ENCODE measurements around the gene SNX32.
"Not testable (repeated sequence)": the region's sequence is repeated elsewhere in the genome, so short reads cannot be mapped to it uniquely, and the experiment has no call there.

The SNX32 gene

GRCh38 chr11:65829459-65829858 is 4.3 kb upstream of the SNX32 start:
- DNase-seq: no peak

DNA sequence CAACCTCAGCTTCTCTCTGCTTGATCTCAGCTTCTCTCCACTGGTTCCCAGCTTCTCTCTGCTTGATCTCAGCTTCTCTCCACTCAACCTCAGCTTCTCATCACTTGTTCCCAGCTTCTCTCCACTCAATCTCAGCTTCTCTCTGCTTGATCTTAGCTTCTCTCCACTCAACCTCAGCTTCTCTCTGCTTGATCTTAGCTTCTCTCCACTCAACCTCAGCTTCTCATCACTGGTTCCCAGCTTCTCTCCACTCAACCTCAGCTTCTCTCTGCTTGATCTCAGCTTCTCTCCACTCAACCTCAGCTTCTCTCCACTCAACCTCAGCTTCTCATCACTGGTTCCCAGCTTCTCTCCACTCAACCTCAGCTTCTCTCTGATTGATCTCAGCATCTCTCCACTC is 1.5 kb upstream of the SNX32 start:
- DNase-seq: not testable (repeated sequence)

- DNase-seq: no peak
Measured at GRCh38 chr11:65834202-65834601, 439 bp downstream of the SNX32 start.

DNA sequence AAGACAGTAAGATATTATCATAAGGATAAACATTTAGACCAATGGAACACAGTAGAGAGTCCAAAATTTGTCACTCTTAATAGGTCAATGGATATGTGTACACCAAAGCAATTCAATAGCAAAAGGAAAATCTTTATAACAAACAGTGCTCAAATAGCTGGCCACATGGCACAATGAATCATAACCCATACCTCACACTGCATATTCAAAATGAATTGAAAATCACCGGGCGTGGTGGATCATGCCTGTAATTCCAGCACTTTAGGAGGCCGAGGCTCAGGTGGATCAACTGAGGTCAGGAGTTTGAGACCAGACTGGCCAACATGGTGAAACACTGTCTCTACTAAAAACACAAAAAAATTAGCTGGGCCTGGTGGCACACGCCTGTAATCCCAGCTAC is 8.4 kb downstream of the SNX32 start:
- no peak for DNase-seq

DNA sequence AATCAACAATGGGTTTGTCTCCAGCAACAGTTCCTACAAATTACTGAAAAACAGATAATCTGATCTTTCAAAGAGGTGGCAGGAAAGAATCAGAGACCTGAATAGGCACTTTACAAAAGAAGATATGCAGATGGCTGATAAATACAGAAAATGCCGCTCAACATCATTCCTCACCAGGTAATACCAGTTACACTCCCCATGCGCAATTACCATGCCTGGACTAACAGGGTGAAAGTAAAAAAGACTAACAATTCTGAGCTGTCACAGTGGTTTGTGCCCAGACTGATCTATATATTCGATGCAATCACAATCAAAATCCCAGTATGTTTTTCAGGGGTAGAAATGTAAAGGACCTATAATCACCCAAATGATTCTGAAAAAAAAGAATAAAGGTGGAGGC is 10.0 kb downstream of the SNX32 start:
- no peak for DNase-seq

GRCh38 chr11:65844231-65844872 is 10.6 kb downstream of the SNX32 start:
- no peak for DNase-seq

DNA sequence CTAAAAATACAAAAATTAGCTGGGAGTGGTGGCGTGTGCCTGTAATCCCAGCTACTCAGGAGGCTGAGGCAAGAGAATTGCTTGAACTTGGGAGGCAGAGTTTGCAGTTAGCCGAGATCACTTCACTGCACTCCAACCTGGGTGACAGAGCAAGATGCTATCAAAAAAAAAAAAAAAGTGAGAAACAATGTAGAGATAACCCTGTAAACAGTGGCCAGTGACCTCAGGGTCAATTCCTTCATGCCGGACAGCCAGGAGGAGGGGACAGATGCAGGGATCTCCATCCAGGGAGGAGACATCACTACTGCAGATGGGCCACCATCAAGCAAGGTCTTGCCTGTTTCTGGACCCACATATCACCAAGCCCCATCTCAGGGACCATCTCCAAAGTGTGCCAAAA is 14.0 kb downstream of the SNX32 start:
- DNase-seq: no peak

DNA sequence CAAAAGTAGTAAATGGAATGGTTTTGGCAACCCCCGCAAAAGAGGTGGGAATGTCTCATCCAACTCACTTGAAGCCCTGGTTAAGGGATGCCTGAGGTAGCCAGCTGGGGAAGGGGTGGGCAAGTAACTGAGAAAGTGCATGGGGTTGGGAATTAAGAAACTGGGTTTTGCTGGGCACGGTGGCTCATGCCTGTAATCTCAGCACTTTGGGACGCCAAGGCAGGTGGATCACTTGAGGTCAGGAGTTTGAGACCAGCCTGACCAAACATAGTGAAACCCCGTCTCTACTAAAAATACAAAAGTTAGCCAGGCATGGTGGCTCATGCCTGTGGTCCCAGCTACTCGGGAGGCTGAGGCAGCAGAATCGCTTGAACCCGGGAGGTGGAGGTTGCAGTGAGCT is 14.9 kb downstream of the SNX32 start:
- DNase-seq: not testable (repeated sequence)

GRCh38 chr11:65849366-65849765 is 15.6 kb downstream of the SNX32 start:
- DNase-seq: no peak

- DNase-seq: no peak
Measured at GRCh38 chr11:65849771-65850216, 16.0 kb downstream of the SNX32 start.

DNA sequence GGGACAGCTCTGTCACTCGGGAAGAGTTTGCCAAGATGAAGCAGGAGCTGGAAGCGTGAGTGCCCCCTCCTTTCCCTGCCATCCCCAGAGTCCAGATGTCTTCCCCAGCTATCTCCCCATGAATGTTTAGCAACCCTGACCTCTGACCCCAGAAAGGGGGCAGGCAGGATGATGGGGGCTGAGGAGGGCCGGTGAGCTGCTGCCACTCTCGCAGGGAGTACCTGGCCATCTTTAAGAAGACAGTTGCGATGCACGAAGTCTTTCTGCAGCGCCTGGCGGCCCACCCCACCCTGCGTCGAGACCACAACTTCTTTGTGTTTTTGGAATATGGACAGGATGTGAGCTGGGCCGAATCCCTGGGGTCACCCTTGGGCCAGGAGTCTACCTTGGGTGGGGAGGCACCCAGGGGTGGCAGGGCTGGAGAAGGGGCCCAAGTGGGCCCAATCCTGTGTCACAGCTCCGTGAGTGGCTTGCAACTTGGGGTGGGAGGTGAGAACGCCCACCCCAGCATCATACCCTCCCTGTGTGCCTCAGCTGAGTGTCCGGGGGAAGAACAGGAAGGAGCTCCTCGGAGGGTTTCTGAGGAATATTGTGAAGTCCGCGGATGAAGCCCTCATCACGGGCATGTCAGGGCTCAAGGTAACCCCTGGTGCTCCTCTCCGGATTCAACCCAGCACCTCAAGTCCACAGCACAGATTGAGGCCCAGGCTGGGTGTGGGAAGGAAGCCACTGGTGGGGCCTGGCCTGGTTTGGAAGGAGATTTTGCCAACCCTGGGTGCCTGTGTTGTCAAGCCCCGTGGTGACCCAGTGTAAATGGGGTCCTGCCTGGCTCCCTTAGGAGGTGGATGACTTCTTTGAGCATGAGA is 16.7 kb downstream of the SNX32 start:
- DNase-seq: no peak

GRCh38 chr11:65851083-65851579 is 17.4 kb downstream of the SNX32 start:
- DNase-seq: no peak

GRCh38 chr11:65851811-65852507 is 18.2 kb downstream of the SNX32 start:
- no peak for DNase-seq

DNA sequence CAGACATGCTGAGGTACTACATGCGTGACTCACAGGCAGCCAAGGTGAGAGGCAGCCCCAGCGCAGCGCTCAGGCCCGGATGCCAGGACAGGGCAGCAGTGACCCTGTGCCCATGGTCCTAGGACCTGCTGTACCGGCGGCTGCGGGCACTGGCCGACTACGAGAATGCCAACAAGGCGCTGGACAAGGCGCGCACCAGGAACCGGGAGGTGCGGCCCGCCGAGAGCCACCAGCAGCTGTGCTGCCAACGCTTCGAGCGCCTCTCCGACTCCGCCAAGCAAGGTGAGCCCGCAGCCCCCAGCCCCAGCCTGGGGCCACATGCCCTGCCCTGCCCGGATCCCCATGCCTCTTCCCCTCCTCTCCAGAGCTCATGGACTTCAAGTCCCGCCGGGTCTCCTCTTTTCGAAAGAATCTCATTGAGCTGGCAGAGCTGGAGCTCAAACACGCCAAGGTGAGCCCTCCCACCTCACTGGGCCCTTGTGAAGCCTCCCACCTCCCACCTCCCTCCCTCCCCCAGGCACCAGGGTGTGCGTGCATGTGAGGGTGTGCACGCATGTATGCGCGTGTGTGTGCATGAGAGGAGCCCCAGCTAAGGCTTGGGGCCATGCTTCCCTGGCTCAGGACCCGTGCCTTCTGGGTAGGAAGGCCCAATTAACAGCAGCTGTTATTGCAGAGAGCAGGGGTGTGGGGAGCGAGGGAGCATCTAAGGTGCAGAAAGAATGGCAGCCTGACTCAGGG is 18.9 kb downstream of the SNX32 start:
- no peak for DNase-seq

DNA sequence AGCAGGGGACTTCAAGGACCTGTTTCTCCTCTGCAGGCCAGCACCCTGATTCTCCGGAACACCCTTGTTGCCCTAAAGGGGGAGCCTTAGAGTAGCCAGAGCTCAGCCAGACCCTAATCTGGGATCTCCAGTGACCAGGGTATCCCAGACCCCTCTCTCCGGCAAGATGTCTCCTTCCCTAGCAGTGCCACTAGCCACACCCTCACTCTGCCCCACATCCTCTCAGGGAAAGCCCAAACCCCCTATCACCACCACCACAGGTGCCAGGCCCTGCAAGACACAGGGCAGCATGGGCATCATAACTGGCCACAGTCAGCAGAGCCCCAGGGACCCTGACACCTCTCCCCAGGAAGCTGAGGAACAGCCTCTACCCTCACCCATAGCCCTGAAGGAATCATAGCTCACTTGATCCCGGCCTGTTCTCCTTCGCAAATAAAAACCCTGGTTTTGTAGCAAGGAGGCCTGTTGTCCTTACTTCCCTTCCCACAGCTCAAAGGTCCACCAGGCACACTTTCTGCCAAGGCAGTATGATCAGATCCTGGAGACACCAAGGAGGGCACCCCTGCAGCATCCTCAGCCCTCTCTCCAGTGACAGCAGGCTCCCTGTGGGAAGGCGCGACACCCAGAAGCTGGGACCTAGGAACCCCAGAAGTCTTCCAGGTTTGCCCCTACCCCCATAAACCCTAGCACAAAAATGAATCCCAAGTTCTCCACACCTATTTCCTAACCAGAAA is 19.6 kb downstream of the SNX32 start:
- no peak for DNase-seq

DNA sequence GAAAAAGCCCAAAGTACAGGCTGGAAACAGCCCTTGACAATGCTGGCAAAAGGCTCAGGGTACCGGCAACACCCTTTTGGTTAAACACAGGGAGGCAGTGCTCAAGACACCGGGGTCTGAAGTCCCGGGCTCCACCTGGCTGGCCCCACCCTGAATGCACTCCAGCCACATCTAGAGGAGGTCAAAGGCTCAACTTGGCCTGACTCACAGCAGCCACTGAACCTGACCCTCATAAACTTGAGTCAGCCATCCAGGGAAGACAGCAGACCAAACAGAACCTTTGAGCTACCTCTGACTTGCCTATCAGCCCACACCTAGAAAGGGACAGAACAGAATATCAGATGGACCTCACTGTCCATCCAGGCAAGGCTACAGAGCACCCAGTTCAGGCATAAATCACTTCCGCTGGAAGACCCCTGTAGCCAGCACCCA is 20.4 kb downstream of the SNX32 start:
- no peak for DNase-seq

DNA sequence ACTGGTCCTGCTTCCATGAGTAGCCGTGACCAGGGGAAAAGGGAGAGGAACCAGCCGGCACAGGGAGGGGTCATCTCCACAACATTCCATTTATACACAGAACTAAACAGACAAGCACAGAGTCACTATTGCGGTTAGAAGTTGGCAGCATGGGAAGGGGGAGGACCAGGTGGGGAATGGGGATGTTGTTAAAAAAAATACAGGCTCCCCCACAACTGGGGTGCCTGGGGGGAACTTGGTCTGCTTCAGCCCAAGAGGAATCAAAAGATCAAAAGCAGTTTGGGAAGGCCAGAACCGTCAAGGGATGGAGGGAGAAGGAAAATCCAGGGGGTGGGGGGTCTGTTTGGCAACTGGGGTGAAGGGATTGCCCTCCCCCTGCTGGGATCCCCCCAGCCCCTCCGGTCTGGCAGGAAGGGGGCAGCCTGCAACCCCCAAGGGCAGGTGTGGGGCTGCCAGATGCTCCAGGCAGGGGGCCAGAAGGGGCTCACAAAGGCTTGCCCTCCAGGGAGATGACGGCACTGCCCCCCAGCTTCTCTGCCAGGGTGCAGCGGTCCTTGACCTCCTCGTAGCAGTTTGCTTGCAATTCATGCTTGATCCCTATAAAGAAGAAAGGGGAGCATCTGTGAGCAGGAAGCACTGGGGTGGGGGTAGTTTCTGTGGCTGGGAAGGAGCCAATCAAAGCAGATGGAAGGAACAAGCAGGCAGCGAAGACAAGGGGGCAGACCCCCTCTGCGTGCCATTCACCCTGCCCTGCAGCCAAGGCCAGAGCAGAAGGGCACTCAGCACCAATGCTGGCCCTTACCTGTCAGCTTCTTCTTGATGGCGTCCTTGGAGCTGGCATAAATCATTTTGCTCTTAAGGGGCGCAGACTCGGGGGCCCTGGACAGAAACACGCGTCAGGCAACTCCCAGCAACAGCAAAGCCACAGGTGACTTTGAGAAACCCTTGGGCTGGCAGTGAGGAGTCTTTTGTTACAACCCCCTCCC is 21.4 kb downstream of the SNX32 start:
- DNase-seq: no peak

DNA sequence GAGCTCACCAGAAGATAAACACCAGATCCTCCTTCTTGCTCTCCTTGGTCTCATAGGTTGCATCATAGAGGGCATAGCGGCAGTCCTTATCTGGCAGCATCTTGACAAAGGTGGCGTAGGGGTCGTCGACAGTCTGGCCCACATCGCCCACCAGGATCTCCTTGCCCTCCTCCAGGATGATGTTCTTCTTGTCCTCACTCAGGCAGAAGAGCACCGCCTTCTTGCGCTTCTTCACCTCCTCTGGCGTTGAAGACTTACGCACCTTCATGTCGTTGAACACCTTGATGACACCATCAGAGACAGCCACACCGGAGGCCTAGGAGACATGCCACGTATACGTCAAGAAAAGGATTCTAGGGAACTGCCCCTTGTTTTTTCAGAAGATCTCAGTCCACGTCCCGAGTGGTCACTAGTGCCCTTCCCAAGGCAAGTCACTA is 22.2 kb downstream of the SNX32 start:
- DNase-seq: no peak

- DNase-seq: peak; percentile 66 to 90 (median 77)
Measured at GRCh38 chr11:65856689-65857499, 23.1 kb downstream of the SNX32 start.

DNA sequence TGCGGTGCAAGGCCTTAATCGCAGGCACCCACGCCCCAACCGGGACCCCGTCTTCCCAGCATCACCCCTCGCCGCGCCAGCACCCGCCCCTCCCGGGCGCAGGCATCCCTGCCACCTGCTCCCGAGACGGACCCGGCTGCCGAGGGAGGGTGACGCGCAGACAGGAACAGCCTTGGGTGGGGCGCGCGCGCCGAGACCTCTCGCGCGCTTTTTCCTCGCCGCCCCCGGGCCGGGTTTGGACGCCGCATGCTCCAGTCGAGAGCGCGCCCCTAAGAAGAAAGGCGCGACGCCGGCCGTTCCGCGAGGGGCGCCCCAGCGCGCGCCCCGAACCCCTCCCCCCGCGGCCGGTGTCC is 23.7 kb downstream of the SNX32 start:
- DNase-seq: peak in 4 of 5 experiments; percentile 49 to 76 (median 55)
